ENCODE data around the gene PRKAG2. TPM values are rescaled to one million over a fixed set of nuclear protein-coding genes. Genes with fewer than 3 reads are reported as not detected.

The PRKAG2 gene
- total and polyA plus RNA-seq, 4 donors: 3.6 to 25.1 (median 16.8) TPM

DNA sequence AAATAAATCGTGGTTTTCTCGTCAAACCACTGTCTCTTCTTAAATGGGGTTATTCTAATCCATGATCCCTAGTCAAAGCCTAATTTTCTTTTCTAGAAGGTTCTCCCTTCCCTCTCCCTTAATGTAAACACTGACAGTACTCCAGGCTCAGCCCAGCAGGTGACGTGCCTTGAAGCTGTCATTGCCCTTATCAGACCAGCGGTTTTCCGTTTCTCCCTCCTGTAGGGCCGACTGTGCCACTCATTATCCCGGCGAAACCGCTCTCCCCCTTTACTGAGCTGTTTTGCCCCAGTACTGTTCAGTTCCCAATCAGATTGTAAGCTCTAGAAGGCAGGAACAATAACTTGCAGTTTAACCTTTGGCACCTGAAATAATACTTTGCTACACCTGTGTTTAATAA, 203.7 kb downstream of the PRKAG2 start:
- Histone ChIP-seq H3K9me3 (ENCODE audit: control insufficient read depth in 4 of 4, low read length in 3 of 4) (peaks cover 0 to 4% (median 0%) of the 10 kb centered on the region in 4 donors), H3K27me3 (ENCODE audit: control insufficient read depth in 4 of 4, insufficient read depth in 4 of 4, low read length in 3 of 4) (no peaks in the 10 kb centered on the region), H3K4me1 (ENCODE audit: control insufficient read depth in 4 of 4, insufficient read depth in 4 of 4, low read length in 3 of 4) (peaks cover 0 to 5% (median 0%) of the 10 kb centered on the region in 4 donors), H3K36me3 (ENCODE audit: control insufficient read depth in 4 of 4, insufficient read depth in 3 of 4, low read depth in 1 of 4, low read length in 3 of 4) (peaks cover 2 to 10% (median 7%) of the 10 kb centered on the region in 4 donors), H3K4me3 (ENCODE audit: low read depth in 1 of 3, low read length in 3 of 3) (no peak overlapping the region), H3K9ac (ENCODE audit: low read depth in 1 of 2, low read length in 2 of 2) (peak overlapping the region in 1 of 2 donors; percentile 15), H3K27ac (ENCODE audit: low read depth in 1 of 2, low read length in 2 of 2) (peak overlapping the region; percentile 27 to 63)
- TF ChIP-seq GABPA (IDR thresholded peaks at IDR 0.05 in 1 of 2, conservative IDR thresholded peaks at IDR 0.05 in 1 of 2) (no peak), SP1 (IDR thresholded peaks at IDR 0.05) (no peak), EGR1 (IDR thresholded peaks at IDR 0.05; ENCODE audit: low read depth in 2 of 2) (no peak), NR2F2 (IDR thresholded peaks at IDR 0.05) (no peak), HNF4G (IDR thresholded peaks at IDR 0.05) (no peak), RAD21 (IDR thresholded peaks at IDR 0.05) (no peak), YY1 (IDR thresholded peaks at IDR 0.05) (no peak)
- TF ChIP-seq, protein P1, sequence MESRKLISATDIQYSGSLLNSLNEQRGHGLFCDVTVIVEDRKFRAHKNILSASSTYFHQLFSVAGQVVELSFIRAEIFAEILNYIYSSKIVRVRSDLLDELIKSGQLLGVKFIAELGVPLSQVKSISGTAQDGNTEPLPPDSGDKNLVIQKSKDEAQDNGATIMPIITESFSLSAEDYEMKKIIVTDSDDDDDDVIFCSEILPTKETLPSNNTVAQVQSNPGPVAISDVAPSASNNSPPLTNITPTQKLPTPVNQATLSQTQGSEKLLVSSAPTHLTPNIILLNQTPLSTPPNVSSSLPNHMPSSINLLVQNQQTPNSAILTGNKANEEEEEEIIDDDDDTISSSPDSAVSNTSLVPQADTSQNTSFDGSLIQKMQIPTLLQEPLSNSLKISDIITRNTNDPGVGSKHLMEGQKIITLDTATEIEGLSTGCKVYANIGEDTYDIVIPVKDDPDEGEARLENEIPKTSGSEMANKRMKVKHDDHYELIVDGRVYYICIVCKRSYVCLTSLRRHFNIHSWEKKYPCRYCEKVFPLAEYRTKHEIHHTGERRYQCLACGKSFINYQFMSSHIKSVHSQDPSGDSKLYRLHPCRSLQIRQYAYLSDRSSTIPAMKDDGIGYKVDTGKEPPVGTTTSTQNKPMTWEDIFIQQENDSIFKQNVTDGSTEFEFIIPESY (IDR thresholded peaks at IDR 0.05): no peak
- TF ChIP-seq, protein P2, sequence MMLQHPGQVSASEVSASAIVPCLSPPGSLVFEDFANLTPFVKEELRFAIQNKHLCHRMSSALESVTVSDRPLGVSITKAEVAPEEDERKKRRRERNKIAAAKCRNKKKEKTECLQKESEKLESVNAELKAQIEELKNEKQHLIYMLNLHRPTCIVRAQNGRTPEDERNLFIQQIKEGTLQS (IDR thresholded peaks at IDR 0.05): no peak
- TF ChIP-seq, protein P3, sequence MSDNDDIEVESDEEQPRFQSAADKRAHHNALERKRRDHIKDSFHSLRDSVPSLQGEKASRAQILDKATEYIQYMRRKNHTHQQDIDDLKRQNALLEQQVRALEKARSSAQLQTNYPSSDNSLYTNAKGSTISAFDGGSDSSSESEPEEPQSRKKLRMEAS (IDR thresholded peaks at IDR 0.05): no peak
- WGBS: 74% methylated on average over 9 of the region's 9 CpGs
- no peak for DNase-seq (ENCODE audit: low spot score)

DNA sequence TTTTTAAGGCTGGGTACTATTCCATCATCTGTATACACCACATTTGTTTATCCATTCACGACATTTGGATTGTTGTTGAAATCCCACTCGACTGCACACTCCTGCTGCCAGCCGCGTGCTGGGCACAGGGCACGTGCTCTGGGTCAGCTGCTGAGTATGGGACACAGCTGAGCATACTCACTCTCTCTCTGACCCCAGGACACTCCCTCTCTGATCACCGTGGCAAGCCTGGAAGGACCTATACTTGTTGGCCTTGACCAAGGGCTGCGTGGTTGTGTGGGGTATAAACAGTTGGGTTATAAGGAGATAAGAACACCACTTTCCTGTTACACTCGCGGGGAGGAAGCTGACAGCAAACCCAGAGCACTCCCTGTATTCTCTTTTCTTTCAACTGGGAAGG, 204.2 kb downstream of the PRKAG2 start:
- 44% methylated on average over 9 of the region's 9 CpGs for WGBS
- H3K27ac ChIP-seq (ENCODE audit: low read depth in 1 of 2, low read length in 2 of 2): peak overlapping the region; percentile 27 to 63

DNA sequence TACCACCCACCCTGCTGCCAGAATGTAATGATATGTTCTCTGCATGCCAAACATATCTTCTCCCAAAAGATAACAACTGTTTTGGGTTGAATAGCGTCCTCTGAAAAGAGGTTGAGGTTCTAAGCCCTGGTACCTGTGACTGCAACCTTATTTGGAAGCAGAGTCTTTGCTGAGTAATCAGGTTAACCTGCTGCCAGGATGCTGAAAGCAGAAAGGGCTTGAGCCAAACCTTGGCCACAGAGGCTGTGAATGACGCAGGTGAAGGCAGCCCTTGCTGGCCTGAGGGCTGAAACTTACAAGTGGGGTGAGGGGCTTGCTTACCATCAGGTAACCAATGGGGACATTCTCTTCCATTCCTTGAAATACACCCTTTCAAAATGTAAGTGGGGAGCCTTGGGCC, 205.4 kb downstream of the PRKAG2 start:
- Histone ChIP-seq H3K27me3 (ENCODE audit: control insufficient read depth in 4 of 4, insufficient read depth in 4 of 4, low read length in 3 of 4) (no peaks in the 10 kb centered on the region), H3K9ac (ENCODE audit: low read depth in 1 of 2, low read length in 2 of 2) (no peak overlapping the region), H3K36me3 (ENCODE audit: control insufficient read depth in 4 of 4, insufficient read depth in 3 of 4, low read depth in 1 of 4, low read length in 3 of 4) (peaks cover 2 to 22% (median 14%) of the 10 kb centered on the region in 4 donors), H3K27ac (ENCODE audit: low read depth in 1 of 2, low read length in 2 of 2) (peak overlapping the region; percentile 41 to 59), H3K4me3 (ENCODE audit: low read depth in 1 of 3, low read length in 3 of 3) (no peak overlapping the region), H3K9me3 (ENCODE audit: control insufficient read depth in 4 of 4, low read length in 3 of 4) (peaks cover 0 to 4% (median 0%) of the 10 kb centered on the region in 4 donors), H3K4me1 (ENCODE audit: control insufficient read depth in 4 of 4, insufficient read depth in 4 of 4, low read length in 3 of 4) (no peaks in the 10 kb centered on the region)
- WGBS: 40% methylated on average over 2 of the region's 2 CpGs
- no peak for DNase-seq (ENCODE audit: low spot score)
- TF ChIP-seq, protein P2 (IDR thresholded peaks at IDR 0.05): no peak
- TF ChIP-seq, protein P1 (IDR thresholded peaks at IDR 0.05): peak; percentile 47
- TF ChIP-seq HNF4G (IDR thresholded peaks at IDR 0.05) (no peak), RAD21 (IDR thresholded peaks at IDR 0.05) (peak; percentile 38 to 45), FOXA2 (IDR thresholded peaks at IDR 0.05) (peak; percentile 27), TAF1 (conservative IDR thresholded peaks at IDR 0.05) (no peak), EGR1 (IDR thresholded peaks at IDR 0.05; ENCODE audit: low read depth in 2 of 2) (no peak), NR2F2 (IDR thresholded peaks at IDR 0.05) (no peak), SP1 (IDR thresholded peaks at IDR 0.05) (peak; percentile 15)
- TF ChIP-seq, protein P4, sequence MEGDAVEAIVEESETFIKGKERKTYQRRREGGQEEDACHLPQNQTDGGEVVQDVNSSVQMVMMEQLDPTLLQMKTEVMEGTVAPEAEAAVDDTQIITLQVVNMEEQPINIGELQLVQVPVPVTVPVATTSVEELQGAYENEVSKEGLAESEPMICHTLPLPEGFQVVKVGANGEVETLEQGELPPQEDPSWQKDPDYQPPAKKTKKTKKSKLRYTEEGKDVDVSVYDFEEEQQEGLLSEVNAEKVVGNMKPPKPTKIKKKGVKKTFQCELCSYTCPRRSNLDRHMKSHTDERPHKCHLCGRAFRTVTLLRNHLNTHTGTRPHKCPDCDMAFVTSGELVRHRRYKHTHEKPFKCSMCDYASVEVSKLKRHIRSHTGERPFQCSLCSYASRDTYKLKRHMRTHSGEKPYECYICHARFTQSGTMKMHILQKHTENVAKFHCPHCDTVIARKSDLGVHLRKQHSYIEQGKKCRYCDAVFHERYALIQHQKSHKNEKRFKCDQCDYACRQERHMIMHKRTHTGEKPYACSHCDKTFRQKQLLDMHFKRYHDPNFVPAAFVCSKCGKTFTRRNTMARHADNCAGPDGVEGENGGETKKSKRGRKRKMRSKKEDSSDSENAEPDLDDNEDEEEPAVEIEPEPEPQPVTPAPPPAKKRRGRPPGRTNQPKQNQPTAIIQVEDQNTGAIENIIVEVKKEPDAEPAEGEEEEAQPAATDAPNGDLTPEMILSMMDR (IDR thresholded peaks at IDR 0.05; ENCODE audit: low read depth, low read length, missing input control): no peak
- TF ChIP-seq, protein P5, sequence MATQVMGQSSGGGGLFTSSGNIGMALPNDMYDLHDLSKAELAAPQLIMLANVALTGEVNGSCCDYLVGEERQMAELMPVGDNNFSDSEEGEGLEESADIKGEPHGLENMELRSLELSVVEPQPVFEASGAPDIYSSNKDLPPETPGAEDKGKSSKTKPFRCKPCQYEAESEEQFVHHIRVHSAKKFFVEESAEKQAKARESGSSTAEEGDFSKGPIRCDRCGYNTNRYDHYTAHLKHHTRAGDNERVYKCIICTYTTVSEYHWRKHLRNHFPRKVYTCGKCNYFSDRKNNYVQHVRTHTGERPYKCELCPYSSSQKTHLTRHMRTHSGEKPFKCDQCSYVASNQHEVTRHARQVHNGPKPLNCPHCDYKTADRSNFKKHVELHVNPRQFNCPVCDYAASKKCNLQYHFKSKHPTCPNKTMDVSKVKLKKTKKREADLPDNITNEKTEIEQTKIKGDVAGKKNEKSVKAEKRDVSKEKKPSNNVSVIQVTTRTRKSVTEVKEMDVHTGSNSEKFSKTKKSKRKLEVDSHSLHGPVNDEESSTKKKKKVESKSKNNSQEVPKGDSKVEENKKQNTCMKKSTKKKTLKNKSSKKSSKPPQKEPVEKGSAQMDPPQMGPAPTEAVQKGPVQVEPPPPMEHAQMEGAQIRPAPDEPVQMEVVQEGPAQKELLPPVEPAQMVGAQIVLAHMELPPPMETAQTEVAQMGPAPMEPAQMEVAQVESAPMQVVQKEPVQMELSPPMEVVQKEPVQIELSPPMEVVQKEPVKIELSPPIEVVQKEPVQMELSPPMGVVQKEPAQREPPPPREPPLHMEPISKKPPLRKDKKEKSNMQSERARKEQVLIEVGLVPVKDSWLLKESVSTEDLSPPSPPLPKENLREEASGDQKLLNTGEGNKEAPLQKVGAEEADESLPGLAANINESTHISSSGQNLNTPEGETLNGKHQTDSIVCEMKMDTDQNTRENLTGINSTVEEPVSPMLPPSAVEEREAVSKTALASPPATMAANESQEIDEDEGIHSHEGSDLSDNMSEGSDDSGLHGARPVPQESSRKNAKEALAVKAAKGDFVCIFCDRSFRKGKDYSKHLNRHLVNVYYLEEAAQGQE (IDR thresholded peaks at IDR 0.05): no peak

More for the DNA sequence above, 204.2 kb downstream of the PRKAG2 start:
- H3K4me3 ChIP-seq (ENCODE audit: low read depth in 1 of 3, low read length in 3 of 3): no peak overlapping the region
- H3K4me1 ChIP-seq (ENCODE audit: control insufficient read depth in 4 of 4, insufficient read depth in 4 of 4, low read length in 3 of 4): no peaks in the 10 kb centered on the region
- H3K36me3 ChIP-seq (ENCODE audit: control insufficient read depth in 4 of 4, insufficient read depth in 3 of 4, low read depth in 1 of 4, low read length in 3 of 4): peaks cover 2 to 13% (median 10%) of the 10 kb centered on the region in 4 donors
- DNase-seq (ENCODE audit: low spot score): no peak
- H3K27me3 ChIP-seq (ENCODE audit: control insufficient read depth in 4 of 4, insufficient read depth in 4 of 4, low read length in 3 of 4): no peaks in the 10 kb centered on the region
- TF ChIP-seq RAD21 (IDR thresholded peaks at IDR 0.05) (no peak), HNF4A (conservative IDR thresholded peaks at IDR 0.05) (peak in 1 of 2 donors; percentile 57), JUND (IDR thresholded peaks at IDR 0.05) (no peak), SP1 (IDR thresholded peaks at IDR 0.05) (peak; percentile 19), RXRA (IDR thresholded peaks at IDR 0.05) (peak; percentile 56 to 83)
- TF ChIP-seq, protein P3 (IDR thresholded peaks at IDR 0.05): peak; percentile 67
- H3K9ac ChIP-seq (ENCODE audit: low read depth in 1 of 2, low read length in 2 of 2): no peak overlapping the region
- H3K9me3 ChIP-seq (ENCODE audit: control insufficient read depth in 4 of 4, low read length in 3 of 4): peaks cover 0 to 4% (median 0%) of the 10 kb centered on the region in 4 donors
